Neural cell (in vitro differentiated cells): ENCODE results near the gene RBFOX2.

Experiments
- CTCF ChIP-seq: fragments of 450-650 bp; IDR thresholded peaks from 2 replicates; pipeline ENCODE4 v1.5.1; 2014; ENCODE audit warnings: antibody characterized with exemption, mild to moderate bottlenecking, moderate library complexity; ENCODE audit not compliant: poor library complexity, severe bottlenecking
- EZH2 ChIP-seq: fragments of 200-600, 300-800 bp; shearing (Covaris generic), sonication (generic); IDR thresholded peaks from 2 replicates; pipeline ENCODE4 v1.6.1; 2014; ENCODE audit warnings: antibody characterized with exemption, low read length, borderline replicate concordance, mild to moderate bottlenecking; ENCODE audit not compliant: insufficient read depth, poor library complexity, severe bottlenecking
- POLR2AphosphoS5 ChIP-seq: IDR thresholded peaks from 2 replicates; pipeline ENCODE4 v1.6.1; 2012

GRCh38 chr22:36022162-36022561, 6.5 kb downstream of the RBFOX2 start:
- TF ChIP-seq CTCF (no peak), EZH2 (no peak), POLR2AphosphoS5 (no peak)
